HG03571 (cell line): ENCODE data around the gene PSMD12.
A peak's percentile ranks its signal among the peaks of the same experiment; 100 is the strongest.
"Not testable (repeated sequence)": the region's sequence is repeated elsewhere in the genome, so short reads cannot be mapped to it uniquely, and the experiment has no call there.

ENCODE experiments used
- ATAC-seq: cut with Tn5 transposase; IDR thresholded peaks from one replicate; pipeline ENCODE4 v1.9.1; 2021; ENCODE audit not compliant: unreplicated experiment

The PSMD12 gene

DNA sequence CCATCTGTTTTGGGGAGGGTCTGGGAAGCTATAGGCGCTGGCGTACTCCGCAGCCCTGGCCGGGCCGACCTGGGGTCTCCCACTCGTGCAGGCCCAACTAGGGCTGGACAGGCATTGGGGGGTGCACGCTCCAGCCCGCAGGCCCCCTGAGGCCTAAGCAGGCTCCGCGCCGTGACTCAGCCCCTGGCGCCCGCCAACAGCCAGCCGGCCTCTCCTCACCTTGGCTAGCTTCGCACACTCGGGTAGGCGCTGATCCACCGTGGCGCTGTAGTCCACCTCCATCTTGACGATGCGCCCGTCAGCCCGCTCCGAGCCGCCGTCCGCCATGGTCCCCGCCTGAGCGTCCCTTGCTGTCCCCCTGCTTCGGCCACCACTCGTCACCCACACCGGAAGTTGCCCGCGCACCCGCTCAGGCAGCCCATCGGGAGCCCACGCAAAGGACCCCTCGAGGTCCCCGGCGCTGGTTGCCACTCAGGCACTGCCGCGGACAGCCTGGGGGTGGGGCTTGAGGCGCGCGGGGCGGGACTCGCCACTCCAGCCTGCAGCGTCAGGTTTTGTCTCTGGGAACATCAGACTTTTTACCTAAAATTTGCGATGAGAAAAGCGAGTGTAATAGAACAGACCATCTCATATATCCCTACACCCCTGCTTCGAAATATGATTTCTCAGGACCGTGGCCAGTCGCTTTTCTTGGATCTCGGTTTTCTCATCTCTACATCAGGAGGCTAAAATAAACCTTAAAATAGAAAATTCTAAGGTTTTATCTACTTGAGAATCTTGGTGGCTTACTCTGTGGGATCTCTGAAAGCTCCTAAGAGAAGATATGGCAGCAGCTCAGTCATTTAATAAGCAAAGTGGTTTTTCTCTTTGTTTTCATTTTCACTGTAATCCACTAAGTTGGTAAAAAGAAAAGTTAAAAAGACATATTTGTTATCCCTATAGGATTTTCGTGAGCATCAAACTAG is at the start of gene PSMD12:
TSS of gene PSMD12 (minus strand) at position 385 of the 965 bp plus-strand sequence. CDS start at position 327, 58 bp downstream.
- ATAC-seq: peak; percentile 81

DNA sequence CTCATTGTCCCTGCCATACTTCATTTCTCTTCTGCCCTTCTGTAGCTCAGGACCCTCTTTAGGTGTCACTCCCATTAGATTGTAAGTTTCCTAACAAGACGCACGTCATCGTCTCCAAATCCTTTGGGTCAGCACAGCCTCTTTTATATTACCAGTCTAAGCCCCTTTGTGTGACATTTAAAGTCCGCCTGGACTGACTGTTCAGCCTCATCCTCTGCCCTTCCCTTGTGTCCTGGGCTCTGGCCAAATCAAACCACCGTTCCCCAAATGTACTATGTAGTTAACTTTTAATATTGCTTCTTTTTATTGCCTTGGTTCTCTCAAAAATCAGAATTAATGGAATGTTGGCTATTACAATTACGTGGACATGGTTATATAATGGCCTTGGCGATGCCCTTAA is 48.9 kb upstream of the PSMD12 start:
- no peak for ATAC-seq

DNA sequence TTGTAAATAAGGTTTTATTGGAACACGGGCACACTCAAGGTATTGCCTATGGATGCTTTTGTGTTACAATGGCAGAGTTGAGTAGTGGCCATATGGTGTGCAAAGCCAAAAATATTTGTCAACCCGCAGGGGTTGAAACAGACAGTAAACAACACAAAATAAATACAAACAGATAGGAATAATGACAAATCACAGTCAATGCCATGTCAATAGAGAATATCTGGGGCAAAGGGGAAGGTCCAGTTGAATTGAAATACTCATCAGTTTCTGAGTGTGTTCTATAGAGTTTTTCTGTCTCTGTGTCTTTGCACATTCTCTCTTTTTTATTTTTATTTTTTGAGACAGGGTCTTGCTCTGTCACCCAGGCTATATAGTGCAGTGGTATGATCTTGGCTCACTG is 48.2 kb upstream of the PSMD12 start:
- no peak for ATAC-seq

DNA sequence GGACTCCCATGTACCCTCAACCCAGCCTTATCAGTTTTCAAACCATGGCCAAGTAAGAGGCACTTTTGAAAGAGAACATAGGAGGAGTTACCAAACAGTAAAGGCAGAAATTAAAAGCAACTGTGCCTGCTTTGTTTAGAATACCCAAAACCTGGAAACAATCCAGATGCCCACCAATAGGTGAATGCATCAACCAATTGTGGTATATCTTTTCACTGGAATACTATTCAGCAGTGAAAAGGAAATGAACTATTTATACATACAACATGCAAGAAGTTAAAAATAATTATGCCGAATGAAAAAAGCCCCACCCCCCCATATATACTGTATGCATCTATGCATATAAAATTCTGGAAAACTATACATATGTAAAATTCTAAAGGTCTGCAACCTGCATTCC is 47.8 kb upstream of the PSMD12 start:
- no peak for ATAC-seq

DNA sequence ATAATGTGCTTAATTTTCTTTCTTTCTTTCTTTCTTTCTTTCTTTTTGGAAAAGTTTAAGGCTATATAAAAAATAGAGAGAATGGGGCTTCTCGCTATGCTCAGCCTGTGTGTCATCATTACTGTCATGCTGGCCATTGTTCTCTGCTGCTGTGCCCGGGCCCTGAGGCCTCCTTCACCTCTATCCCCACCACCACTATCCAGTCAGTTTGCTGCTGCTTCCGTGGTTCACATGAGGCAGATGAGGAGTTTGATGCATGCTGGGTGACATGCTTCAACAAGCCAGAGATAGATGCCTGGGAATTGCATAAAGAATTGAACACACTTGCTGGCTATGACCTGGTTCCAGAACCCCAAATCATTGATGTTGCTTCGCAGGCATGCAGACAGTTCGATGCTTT is 47.0 kb upstream of the PSMD12 start:
- ATAC-seq: no peak

DNA sequence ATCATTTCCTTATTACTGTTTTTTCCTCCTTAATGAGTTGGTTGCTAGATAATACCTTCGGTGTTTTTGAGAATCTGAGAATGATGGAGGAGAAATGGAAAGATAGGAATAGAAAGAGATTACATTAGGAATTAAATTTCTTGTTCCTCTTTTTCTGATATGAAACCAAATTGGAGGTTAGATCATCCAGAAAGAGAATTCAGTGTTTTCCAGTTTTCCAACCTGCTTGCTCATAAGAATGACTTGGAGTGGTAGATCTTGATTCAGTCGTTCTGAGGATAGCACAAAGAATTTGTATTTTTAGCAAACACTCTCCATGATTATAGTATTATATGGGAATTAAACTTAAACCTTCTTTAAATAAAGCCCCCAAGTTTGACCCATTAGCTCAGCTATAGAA is 46.6 kb upstream of the PSMD12 start:
- ATAC-seq: no peak

DNA sequence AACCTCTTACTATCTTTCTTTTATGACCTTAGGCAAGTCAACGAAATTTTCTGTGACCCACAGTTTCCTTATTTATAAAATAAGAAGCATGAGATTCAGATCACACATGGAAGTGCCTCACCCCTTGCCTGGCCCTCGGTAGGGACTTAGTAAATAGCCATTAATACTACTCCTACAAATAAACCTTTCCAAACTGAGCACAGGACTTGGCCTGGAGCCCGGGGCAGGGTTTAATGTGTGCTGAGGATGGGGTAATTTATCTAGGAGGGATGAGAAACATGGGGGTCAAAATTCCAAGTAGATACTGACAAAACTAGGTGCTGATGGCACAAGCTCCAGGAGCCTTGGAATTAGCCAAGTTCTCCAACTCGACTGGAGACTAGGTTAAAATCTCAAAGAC is 45.7 kb upstream of the PSMD12 start:
- no peak for ATAC-seq

DNA sequence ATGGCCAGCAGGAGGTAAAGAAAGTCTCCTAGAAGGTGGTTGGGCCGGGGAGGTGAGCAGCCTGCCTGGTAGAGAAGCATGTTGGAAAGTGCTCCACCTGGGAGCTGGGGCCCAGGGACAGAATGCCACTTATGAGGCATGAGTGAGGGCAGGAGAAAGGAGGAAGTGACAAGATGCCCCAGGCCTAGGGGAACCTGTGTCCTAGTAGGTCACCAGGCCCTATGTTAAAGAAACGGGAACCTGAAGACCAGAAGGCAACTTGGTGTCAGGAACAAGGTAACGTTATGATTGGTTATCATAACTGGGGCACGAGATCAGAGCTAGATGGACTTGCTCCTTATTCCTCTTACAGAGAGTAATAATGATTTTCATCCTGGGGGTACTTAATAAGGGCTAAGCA is 45.0 kb upstream of the PSMD12 start:
- ATAC-seq: no peak

DNA sequence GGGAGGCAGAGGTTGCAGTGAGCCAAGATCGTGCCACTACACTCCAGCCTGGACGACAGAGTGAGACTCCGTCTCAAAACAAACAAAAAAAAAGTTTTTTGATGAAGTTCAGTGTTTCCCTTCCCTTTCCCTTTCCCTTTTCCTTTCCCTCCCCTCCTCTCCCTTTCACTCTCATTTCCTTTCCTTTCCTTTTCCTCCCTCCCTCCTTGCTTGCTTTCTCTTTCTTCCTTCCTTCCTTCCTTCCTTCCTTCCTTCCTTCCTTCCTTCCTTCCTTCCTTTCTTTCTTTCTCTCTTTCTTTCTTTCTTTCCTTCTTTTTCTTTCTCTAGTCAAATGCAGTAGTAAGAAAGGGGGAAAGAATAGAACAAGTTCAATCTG is 42.1 kb upstream of the PSMD12 start:
- ATAC-seq: not testable (repeated sequence)

DNA sequence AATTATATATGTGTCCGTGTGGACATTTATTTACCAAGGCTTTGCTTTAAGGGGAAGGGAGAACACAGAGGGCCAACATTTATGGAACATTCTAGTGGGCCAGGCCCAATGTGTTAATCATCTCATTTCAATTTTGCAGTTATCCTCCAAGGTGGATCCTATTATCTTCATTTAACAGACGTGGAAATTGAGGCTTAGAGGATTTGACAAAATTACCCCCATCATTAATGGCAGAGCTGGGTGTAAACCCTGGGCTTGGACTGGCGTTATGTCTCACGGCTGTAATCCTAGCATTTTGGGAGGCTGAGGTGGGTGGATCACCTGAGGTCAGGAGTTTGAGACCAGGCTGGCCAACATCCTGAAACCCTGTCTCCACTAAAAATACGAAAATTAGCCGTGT is 37.1 kb upstream of the PSMD12 start:
- no peak for ATAC-seq

DNA sequence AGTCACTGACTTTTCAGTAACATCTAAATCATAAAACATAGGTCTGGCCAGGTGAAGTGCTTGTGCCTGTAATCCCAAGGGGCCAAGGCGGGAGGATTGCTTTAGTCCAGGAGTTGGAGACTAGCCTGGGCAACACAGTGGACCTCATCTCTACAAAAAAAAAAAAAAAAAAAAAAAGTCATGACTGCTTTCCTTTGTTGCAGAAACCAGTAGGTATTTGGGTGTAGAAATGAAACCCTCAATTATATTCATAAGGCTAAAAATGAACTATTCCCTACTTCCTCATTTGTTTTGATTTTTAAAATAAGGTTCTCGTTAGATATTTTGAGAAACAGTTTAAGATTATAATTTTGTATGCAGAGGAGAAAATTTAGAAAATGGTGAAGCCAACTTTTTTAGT is 36.7 kb upstream of the PSMD12 start:
- ATAC-seq: no peak

DNA sequence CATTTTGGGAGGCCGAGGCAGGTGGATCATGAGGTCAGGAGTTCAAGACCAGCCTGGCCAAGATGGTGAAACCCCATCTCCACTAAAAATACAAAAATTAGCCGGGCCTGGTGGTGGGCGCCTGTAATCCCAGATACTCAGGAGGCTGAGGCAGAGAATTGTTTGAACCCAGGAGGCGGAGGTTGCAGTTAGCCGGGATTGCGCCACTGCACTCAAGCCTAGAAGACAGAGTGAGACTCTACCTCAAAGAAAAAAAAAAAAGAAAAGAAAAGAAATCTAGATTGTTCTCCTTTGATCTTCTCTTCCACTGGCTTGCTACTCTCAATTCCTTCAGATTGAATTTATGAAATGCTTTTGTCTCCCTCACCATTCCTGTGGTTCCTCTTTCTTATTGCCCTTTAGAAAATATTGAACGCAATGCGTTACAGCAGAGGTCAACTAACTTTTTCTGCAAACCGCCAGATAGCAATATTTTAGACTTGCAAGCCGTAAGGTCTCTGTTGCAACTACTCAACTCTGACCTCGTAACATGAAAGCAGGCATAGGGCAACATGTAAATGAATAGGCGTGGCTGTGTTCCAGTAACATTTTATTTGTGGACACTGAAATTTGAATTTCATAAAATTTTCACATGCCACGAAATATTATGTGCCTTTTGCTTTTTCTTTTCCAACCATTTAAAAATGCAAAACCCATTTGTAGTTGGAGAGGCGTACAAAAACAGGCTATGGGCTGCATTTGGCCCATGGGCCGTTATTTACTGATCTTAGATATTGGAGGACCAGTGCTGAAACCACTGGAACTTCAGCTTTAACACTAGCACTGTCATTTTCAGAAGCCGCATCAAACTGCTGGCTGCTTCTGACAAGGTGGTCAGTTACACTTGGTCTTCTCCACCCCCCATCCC is 35.5 kb upstream of the PSMD12 start:
- ATAC-seq: no peak

DNA sequence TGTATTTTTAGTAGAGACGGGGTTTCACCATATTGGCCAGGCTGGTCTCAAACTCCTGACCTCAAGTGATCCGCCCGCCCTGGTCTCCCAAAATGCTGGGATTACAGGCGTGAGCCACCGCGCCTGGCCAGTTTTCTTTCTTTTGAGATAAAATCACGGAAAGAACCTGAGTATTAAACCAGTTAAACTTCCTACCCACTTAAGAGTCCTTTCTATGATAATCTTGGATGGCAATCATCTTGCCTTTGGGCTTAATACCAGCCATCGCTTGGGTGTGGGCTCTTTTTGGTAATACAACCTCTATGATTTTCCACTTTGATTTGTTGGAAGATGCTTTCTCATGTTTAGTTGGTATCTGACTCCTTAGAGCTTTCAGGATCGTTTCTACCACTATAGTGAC is 34.7 kb upstream of the PSMD12 start:
- no peak for ATAC-seq

DNA sequence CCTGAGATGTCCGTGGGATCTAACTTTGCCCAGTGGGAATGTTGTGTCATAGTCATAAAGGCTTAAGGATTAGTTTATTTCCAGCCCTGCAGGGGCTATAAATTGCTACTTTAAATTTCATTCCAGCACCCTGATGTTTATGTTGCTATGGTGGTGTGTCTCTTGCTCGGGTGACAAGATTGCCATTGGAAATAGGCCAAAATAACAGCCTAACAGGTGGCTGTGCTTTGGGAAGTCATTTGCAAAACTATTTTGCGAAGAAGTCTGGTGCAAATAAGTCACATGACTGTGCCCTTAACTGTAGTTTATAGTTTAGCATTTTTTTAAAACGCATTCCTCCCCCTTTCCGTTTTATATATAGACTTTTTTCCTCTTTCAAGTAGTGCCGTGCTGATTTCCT is 33.8 kb upstream of the PSMD12 start:
- ATAC-seq: no peak

DNA sequence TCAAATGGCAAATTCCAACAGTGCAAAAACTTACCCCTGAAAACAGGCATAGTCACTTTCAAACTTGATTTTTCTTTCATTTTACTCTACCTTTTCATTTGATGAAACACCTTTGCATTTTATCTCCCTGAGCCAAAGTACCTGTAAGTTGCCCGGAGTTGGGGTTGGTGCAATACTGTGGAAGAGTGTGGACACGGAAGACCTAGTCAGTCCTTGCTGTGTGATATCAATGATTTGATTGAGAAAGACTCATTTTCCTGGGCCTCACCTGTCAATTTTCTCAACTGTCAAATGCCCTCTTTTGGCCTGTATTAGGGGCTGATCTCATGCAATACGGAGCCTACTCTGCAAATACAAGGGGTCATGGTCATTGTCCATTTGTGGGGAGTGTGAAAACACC is 33.3 kb upstream of the PSMD12 start:
- no peak for ATAC-seq

DNA sequence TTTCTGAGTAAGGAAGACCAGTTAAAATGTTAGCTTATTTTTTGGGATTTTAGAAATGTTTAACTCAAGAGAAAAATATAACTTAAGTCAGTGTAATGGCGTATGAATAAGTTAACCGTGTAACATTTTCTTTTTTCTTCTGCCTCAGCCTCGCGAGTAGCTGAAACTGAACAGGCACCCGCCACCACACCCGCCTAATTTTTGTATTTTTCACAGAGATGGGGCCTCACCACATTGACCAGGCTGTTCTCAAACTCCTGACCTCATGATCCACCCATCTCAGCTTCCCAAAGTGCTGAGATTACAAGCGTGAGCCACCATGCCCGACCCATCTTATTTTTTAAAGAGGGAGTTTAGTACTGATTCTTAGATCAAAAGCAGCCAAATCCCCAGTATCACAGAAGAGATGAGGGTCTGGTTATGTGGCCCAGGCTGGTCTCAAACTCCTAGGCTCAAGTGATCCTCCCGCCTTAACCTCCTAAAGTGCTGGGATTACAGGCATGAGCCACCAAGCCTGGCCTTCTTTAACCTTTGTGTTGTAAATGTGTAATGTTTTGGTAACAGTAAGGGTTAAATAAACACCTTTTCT is 27.5 kb upstream of the PSMD12 start:
- ATAC-seq: no peak

DNA sequence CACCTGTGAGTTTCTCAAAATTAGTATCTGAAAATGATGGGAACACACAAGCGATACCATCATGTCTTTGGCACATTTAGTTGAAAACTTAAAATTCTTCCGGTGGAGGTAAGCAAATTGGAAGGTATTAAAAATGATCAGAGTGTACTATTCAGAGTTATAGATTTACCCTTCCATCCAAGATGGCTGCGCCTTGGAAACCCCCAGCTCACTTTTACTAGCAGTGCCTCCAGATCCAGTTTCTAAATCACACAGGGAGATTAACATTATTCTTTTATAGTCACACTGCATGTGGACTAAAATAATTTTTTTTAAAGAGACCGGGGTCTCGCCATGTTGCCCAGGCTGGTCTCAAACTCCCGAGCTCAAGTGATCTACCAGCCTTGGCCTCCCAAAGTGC is 25.7 kb upstream of the PSMD12 start:
- no peak for ATAC-seq

DNA sequence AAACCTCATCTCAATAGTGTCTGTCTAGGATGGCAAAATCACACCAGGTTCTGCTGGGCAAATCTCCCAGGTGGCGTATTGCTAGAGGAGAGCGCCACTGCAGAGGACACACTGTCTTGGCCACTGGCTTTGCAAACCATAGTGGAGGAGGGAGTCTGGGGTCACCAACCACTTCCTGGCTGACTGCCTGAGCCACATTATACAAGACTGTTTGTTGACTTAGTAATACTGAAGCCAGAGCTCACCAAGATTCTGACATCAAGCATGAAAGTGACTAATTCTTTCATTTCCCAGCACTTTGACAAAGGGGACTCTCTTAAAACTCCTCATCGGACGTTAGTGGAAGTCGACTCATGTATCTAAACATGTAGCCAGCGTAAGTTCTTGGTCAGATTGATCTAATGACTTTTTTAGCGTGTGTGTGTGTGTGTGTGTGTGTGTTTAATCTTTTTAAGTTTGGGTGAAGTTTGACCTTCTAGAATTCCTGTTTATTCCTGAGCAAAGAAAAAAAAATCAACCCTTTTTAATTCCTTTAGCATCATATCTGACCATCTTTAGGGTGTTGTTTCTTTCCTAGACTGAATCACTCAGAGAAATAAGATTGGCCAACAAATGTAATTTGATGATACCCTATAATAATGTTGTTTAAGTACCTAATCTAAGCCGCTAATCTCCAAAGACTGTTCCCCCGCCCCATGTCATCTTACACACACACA is 24.4 kb upstream of the PSMD12 start:
- ATAC-seq: peak; percentile 98

DNA sequence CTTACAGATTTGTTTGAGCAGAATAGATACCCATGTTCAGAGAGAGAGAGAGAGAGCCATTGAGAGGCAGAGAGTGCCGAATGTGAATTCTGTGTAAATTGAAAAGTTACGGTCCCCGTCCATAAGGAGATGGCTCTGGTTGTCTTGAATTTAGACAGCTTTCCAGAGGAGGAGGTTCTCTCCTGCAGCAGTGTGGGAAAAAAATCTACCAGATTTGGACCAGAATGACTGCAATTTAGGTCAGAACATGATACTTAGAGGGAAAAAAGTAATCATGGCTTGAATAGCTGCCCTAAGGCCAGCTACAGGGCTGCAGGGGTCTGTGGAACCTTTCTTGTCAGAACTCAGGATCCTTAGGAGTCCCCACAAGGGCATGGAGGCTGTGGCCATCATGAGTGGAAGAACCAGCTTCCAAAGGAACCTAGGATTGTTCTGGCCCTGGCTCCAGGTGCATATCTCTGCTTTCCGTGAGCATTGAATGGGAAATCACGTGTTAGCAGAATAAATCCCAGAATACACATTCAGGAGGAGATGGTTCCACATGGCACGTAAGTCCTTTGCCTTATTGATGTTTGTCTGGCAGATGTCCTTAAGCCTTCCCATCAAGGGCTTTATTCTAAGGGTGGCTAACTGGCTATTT is 23.7 kb upstream of the PSMD12 start:
- no peak for ATAC-seq

DNA sequence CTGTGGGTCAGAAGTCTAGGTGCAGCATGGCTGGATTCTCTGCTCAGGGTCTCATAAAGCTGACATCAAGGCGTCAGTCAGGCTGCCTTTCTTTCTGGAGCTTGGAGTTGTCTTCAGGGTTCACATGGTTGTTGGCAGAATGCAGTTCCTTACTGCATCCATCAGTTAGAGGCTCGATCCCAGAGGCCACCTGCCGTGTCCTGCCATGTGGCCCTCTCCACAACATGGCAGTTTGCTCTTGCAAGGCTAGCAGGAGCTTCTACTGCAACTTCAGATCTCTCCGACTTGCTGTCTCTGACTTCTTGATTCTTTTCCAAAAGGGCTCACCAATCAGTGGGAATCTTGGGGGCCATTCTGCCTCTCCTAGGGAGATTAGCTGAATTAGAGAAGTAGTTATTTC is 22.6 kb upstream of the PSMD12 start:
- ATAC-seq: no peak
